Measurements from ENCODE around the gene DOCK8.

Gene DOCK8

GRCh38 chr9:458590-458989, 243.9 kb downstream of the DOCK8 start:
- Histone ChIP-seq H3K4me3 (replicated peaks; ENCODE audit: low read depth, low read length) (no peak overlapping the region), H3K27me3 (replicated peaks; ENCODE audit: control insufficient read depth, insufficient read depth, low read length) (no peaks in the 10 kb centered on the region), H3K36me3 (ENCODE audit: control insufficient read depth, insufficient read depth, low read length) (peaks cover 21% of the 10 kb centered on the region)
- DNase-seq (ENCODE audit: extremely low read depth, insufficient read length), result no peak
- no peak for TF ChIP-seq CTCF (IDR thresholded peaks at IDR 0.05; ENCODE audit: insufficient read depth, low read length, poor library complexity, severe bottlenecking)

DNA sequence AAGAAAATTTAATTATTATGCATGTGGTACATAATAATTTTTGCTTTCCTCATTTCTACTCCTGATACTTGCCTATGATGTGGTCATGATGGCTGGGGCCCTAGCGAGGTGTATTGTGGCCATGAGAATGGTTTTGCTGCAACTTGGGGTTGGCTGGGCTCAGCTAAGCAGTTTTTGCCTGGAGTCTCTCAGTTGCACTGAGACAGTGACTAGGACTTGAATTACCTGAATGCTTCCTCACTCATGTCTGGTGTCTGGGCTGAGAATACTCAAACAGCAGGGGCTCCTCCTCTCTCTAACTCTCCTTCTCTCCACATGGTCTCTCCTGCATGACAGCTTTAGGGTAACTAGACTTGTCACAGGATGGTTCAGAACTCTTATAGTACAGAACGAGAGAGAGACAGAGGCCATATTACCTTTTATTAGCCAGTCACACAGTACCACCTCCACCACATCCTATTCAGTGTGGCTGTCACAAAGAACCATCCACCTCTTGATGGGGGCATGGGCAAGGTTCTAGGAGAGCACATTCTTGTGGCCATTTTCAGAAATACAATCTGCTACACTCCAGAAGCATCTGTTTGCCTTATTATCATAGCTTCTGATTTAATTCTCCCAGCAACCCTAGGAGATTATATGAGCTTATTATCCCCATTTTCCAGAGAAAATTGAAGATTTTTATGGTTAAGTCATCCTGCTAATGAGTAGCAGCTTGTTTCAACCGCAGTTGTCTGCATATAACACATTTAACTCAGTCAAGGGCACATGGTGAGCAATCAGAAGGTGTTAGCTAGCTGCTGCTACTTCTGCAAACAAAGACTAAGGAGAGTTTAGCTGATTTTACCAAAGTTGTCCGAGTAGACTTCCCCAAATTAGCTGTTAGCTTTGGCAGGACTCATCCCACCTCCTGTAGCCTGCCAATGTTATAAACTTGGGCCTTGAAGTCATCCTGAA, 245.1 kb downstream of the DOCK8 start:
- no peaks in the 10 kb centered on the region for H3K27me3 ChIP-seq (replicated peaks; ENCODE audit: control insufficient read depth, insufficient read depth, low read length)
- no peak for TF ChIP-seq CTCF (IDR thresholded peaks at IDR 0.05; ENCODE audit: insufficient read depth, low read length, poor library complexity, severe bottlenecking)
- no peak for DNase-seq (ENCODE audit: extremely low read depth, insufficient read length)

DNA sequence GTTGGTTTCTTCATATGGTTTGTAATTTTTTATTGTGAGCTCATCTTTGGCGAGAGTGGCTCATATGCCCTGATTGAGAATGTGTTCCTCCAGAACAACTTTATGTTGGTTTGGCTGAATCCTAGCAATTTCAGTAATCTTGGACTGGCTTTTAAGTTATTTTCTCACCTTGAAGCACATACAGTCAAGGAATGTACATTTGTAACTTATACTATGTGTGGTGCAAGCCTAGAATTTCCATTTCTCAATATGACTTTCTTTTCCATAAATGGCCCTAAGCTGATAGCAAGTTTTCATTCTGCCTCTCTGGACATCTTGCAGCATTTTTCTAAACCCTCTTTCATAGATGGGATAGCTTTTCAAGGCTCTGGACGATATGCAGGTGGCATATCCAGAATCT, 247.5 kb downstream of the DOCK8 start:
- Histone ChIP-seq H3K27me3 (replicated peaks; ENCODE audit: control insufficient read depth, insufficient read depth, low read length) (no peaks in the 10 kb centered on the region), H3K36me3 (ENCODE audit: control insufficient read depth, insufficient read depth, low read length) (peaks cover 17% of the 10 kb centered on the region)
- DNase-seq (ENCODE audit: extremely low read depth, insufficient read length), result no peak

More for the DNA sequence above, 245.1 kb downstream of the DOCK8 start:
- Histone ChIP-seq H3K4me3 (replicated peaks; ENCODE audit: low read depth, low read length) (no peak overlapping the region), H3K36me3 (ENCODE audit: control insufficient read depth, insufficient read depth, low read length) (peaks cover 30% of the 10 kb centered on the region)

GRCh38 chr9:462606-463005, 247.9 kb downstream of the DOCK8 start:
- H3K36me3 ChIP-seq (ENCODE audit: control insufficient read depth, insufficient read depth, low read length), result peaks cover 16% of the 10 kb centered on the region
- no peak for DNase-seq (ENCODE audit: extremely low read depth, insufficient read length)
- no peaks in the 10 kb centered on the region for H3K27me3 ChIP-seq (replicated peaks; ENCODE audit: control insufficient read depth, insufficient read depth, low read length)
- no peak overlapping the region for H3K4me3 ChIP-seq (replicated peaks; ENCODE audit: low read depth, low read length)
- TF ChIP-seq CTCF (IDR thresholded peaks at IDR 0.05; ENCODE audit: insufficient read depth, low read length, poor library complexity, severe bottlenecking), result no peak

More for the DNA sequence above, 247.5 kb downstream of the DOCK8 start:
- H3K4me3 ChIP-seq (replicated peaks; ENCODE audit: low read depth, low read length), result no peak overlapping the region
- TF ChIP-seq CTCF (IDR thresholded peaks at IDR 0.05; ENCODE audit: insufficient read depth, low read length, poor library complexity, severe bottlenecking), result no peak

DNA sequence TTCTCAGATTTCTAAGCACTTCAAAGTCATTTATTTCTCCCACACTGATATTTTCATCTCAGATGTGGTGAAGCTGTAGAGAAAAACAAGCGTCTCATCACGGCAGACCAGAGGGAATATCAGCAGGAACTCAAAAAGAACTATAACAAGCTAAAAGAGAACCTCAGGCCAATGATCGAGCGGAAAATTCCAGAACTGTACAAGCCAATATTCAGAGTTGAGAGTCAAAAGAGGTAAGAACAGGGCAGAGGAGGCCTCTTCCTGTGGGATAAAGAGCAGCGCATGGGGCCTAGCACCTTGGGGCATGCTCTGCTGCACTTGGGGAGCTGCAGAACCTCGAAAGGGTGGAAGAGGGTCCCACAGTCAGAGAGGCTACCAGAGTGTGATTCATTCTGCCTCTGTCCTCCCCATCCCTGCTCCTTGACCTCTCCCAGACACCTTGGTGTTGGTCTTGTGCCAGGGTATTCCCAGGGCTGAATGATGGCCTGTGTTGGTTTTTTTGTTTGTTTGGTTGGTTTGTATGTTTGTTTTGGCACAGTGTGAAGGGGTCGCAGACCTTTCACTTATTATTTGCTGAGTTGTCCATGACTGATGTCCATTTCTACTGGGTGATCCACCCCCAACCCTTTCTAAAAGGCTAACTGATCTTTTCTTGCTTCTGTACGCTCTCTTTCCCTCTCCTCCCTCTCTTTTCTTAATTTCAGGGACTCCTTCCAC, 248.9 kb downstream of the DOCK8 start:
- H3K4me3 ChIP-seq (replicated peaks; ENCODE audit: low read depth, low read length), result no peak overlapping the region
- TF ChIP-seq CTCF (IDR thresholded peaks at IDR 0.05; ENCODE audit: insufficient read depth, low read length, poor library complexity, severe bottlenecking), result no peak
- peaks cover 12% of the 10 kb centered on the region for H3K36me3 ChIP-seq (ENCODE audit: control insufficient read depth, insufficient read depth, low read length)
- DNase-seq (ENCODE audit: extremely low read depth, insufficient read length), result no peak
- no peaks in the 10 kb centered on the region for H3K27me3 ChIP-seq (replicated peaks; ENCODE audit: control insufficient read depth, insufficient read depth, low read length)

Measured in GM06990 (cell line).